GM10847 (cell line): ENCODE data around the gene ADGRF5.

ENCODE experiments used
- POLR2A ChIP-seq: IDR thresholded peaks from 2 replicates; pipeline ENCODE4 v1.6.1; 2011; ENCODE audit not compliant: insufficient read length; ENCODE audit errors: extremely low read depth

ADGRF5 gene

GRCh38 chr6:46888578-46888977 lies 33.2 kb downstream of the ADGRF5 start:
- TF ChIP-seq POLR2A: no peak

GRCh38 chr6:46888031-46888430 lies 33.7 kb downstream of the ADGRF5 start:
- TF ChIP-seq POLR2A: no peak

GRCh38 chr6:46882645-46883044 lies 39.1 kb downstream of the ADGRF5 start:
- TF ChIP-seq POLR2A: no peak

DNA sequence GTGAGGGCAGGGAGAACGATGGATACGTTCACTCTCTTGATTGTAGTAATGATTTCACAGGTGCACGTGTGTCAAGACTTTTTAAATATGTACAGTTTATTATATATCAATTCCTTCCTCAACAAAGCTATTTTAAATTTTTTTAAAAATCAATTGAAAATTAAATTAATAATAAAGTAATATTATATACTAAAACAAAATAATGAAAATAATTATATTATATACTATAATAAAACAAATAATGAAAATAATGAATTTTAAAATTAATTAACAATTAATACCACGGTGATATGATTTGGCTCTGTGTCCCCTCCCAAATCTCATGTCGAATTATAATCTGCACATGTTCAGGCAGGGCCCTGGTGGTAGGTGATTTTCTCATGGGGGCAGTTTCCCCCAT lies 42.7 kb downstream of the ADGRF5 start:
- no peak for TF ChIP-seq POLR2A

GRCh38 chr6:46876126-46876525 lies 45.6 kb downstream of the ADGRF5 start:
- no peak for TF ChIP-seq POLR2A

DNA sequence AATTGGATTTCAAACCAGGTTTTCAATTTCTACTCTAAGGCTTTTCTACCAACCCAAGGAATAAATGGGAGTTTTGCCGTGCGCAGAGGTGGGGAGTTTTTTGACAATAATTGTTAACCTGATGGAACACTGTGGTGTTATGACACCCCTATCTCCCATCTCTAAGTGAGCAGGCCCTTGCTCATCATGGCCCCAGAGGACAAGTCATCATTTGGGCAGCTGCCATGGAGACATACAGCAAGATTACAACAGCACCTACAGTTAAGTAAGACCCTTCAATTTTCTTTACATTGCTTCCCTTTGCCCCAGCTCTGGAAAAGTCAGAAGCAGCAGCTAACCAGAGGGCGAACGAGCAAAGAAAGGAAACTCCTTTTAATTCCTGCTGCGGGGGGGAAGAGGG lies 54.3 kb downstream of the ADGRF5 start:
- TF ChIP-seq POLR2A: no peak

- TF ChIP-seq POLR2A: no peak
Measured at GRCh38 chr6:46865221-46865620, 56.5 kb downstream of the ADGRF5 start.

GRCh38 chr6:46863791-46864190 lies 57.9 kb downstream of the ADGRF5 start:
- no peak for TF ChIP-seq POLR2A

DNA sequence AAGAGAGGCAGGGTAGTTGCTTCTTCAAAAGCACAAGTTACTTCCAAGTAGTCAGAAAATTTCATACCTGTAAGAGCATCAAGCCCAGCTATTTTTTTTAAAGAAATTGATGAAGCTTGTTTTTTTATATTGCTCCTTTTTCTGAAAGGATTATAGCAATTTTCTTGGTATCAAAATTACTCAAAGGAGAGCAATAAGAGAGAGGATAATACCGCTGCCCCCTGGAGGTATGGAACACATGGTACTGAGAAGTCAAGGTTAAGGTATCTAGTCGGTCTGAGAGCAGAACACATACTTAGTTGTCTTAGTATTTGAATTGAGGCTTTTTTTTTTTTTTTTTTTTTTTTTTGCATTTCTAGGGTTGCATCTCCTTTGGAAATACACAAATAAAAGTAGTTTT lies 59.4 kb downstream of the ADGRF5 start:
- no peak for TF ChIP-seq POLR2A

DNA sequence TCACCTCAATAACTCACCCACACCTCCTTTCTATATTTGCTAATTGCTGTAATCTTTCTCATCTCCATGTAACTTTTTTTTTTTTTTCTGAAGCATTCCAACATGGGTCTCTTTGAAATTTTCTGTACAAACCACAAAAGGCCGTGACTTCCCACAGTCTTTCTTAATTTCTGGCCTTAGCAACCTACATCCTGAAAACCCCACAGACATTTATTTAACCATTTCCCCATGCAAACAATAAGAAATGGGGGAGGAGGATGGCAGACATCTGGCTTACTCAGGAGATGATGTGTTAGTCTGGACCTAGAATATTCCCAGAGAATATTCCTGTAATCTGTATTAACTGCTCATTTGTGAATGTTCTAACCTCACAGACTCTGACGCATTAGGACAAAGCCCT lies 70.9 kb downstream of the ADGRF5 start:
- no peak for TF ChIP-seq POLR2A

- no peak for TF ChIP-seq POLR2A
Measured at GRCh38 chr6:46849361-46849690, 72.4 kb downstream of the ADGRF5 start.

DNA sequence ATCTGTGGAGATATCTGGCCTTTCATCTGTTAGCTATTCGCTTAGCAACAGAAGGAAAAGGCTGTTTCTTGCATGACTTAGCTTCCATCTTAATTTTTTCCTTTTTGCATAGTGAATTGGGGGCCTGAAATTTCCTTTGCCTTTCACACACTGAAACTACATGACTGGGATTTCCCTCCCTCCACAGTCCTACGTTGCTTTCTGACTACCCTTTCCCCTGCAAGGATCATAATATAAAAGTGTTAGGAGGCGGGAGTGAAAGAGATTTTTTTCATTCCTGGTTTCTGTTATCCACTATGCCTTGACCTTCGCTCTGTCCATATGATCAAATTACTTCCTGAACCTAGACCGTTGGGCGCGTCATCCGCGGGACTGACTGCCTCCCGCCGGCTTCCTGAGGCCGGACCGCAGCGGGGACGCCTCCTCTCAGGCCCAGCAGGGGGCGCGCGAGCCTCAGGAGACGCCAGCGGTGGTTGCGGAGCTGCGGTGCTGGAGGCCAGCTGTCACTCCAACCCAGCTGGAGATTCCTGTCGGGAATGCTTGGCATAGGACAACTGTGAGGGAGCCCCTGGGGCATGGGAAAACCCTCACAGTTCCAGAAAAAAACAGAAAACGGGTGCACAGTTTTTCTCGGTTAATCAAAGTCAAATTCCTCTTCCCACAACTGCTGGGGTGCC lies 72.9 kb downstream of the ADGRF5 start:
- TF ChIP-seq POLR2A: no peak

GRCh38 chr6:46845126-46845525 lies 76.6 kb downstream of the ADGRF5 start:
- TF ChIP-seq POLR2A: no peak

DNA sequence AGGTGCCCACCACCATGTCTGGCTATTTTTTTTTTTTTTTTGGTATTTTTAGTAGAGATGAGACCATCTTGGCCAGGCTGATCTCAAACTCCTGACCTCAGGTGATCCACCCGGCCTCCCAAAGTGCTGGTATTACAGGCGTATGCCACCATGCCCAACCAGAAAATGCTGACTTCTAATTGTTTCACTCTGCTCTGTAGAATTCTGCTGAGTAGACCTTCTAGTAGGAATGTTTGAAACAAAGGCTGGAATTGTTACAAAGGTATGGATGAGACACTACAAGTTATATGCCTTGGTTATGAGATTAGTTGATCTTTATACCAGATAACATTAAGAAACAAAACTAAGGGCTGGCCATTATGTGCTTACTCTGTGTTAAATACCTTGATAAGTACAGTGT lies 83.7 kb downstream of the ADGRF5 start:
- no peak for TF ChIP-seq POLR2A

- no peak for TF ChIP-seq POLR2A
Measured at GRCh38 chr6:46832816-46833215, 88.9 kb downstream of the ADGRF5 start.

DNA sequence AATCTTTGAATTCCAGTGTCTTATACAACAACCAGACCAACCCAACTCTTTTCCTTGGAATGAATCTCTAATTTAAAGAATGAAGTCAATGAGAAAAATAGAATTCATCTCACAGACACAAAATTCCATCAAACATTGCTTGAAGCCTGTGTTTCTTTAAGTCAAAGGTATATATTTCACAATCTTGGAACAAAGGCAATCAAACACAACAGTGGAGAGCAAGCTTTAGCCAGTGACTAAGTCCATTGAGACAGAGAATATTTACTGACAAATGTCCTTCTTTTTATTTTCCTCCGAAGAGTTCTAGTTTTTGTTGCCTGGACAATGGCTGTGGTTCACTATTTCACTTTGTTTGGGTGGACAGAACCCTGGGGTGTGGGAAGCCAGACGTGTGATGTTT lies 92.8 kb downstream of the ADGRF5 start:
- TF ChIP-seq POLR2A: no peak

DNA sequence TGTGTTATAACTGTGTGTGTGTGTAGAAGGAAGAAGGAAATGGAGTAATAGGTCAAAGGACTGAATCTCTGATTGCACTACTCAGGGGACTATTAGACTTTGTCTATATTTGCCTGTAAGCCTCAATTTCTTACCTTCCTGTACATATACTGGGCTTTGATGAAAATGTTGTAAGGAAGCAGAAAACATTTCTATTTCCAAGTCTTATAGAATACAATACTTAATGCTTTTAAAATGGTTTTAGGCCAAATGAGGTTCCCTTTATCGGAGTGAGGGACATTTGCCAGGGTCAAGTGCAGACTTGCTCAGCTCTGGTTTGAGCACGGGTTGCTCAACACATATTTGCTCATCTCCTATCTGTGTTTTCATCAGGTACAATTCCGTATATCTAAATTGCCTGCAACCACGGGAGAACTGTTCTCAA lies 100.3 kb downstream of the ADGRF5 start:
- no peak for TF ChIP-seq POLR2A

DNA sequence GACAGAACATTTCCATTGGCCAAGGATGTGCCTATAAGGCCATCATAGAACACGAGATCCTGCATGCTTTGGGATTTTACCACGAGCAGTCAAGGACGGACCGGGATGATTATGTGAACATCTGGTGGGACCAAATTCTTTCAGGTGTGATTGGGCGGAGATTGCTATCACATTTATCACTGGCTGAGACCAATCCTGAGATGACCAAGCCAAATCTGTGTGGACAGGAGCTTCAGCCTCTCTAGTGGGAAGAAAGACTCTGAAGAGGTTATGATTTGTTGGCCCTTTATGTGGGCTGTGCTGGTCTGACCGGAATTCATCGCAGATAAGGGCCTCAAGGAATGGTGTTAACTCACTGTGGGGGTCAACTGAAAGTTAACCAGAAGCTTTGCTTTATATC lies 102.2 kb downstream of the ADGRF5 start:
- no peak for TF ChIP-seq POLR2A

- TF ChIP-seq POLR2A: no peak
Measured at GRCh38 chr6:46816626-46817025, 105.1 kb downstream of the ADGRF5 start.
